GM10266 (cell line): Measurements from ENCODE around the gene SMARCB1.

Experiments
- DNase-seq: peaks from one replicate; pipeline ENCODE4 v3.0.0; 2012; ENCODE audit errors: extremely low spot score
- CTCF ChIP-seq: IDR thresholded peaks from 2 replicates; pipeline ENCODE4 v1.5.1; 2012; ENCODE audit warnings: mild to moderate bottlenecking, low read depth; ENCODE audit not compliant: control insufficient read depth, insufficient read depth; ENCODE audit errors: missing control alignments

Gene SMARCB1

GRCh38 chr22:23781511-23782183 is 5.1 kb upstream of the SMARCB1 start:
- DNase-seq, result no peak

GRCh38 chr22:23782252-23782651 is 4.5 kb upstream of the SMARCB1 start:
- TF ChIP-seq CTCF, result no peak
- DNase-seq, result no peak

More at GRCh38 chr22:23781511-23782183, 5.1 kb upstream of the SMARCB1 start:
- no peak for TF ChIP-seq CTCF

GRCh38 chr22:23782703-23783102 is 4.1 kb upstream of the SMARCB1 start:
- no peak for DNase-seq
- TF ChIP-seq CTCF, result no peak

GRCh38 chr22:23783265-23784150 is 3.3 kb upstream of the SMARCB1 start:
- no peak for DNase-seq
- TF ChIP-seq CTCF, result no peak

GRCh38 chr22:23784215-23784732 is 2.5 kb upstream of the SMARCB1 start:
- TF ChIP-seq CTCF, result no peak
- no peak for DNase-seq

GRCh38 chr22:23786261-23786710 is 480 bp upstream of the SMARCB1 start:
- no peak for TF ChIP-seq CTCF
- DNase-seq, result no peak

- DNase-seq, result no peak
- no peak for TF ChIP-seq CTCF
Measured at GRCh38 chr22:23787600-23787896, 782 bp downstream of the SMARCB1 start.
